ENCODE data around the gene MDM2. TPM values are rescaled to one million over a fixed set of nuclear protein-coding genes. Genes with fewer than 3 reads are reported as not detected.
"Not testable (repeated sequence)": the region's sequence is repeated elsewhere in the genome, so short reads cannot be mapped to it uniquely, and the experiment has no call there.

The MDM2 gene
- total RNA-seq, 2 experiments from 2014 or later = 143 to 318 TPM

- peak overlapping the region; percentile 82 for H3K4me2 ChIP-seq (ENCODE audit: low read length)
- intact Hi-C loops (cut with micrococcal nuclease; ENCODE audit: unreplicated experiment) = loop anchor here (2.0 to 5.0 kb wide), 3 partner anchors 79 to 199 kb away; partner anchors contain the start of genes NUP107 and RAP1B
- H4K20me1 ChIP-seq (ENCODE audit: insufficient read depth, low read length) = peaks cover 21% of the 10 kb centered on the region
- peak overlapping the region; percentile 100 for H3K27ac ChIP-seq (ENCODE audit: low read depth, low read length, poor library complexity, severe bottlenecking)
- peaks cover 64% of the 10 kb centered on the region for H3K79me2 ChIP-seq (ENCODE audit: insufficient read depth, low read depth, low read length)
- no peaks in the 10 kb centered on the region; the same call in 1 of the 2 replicates for H3K9me3 ChIP-seq (ENCODE audit: low read length)
- H3K36me3 ChIP-seq (ENCODE audit: insufficient read depth, low read length) = peaks cover 60% of the 10 kb centered on the region
- H3K4me1 ChIP-seq (ENCODE audit: insufficient read depth, low read length, poor library complexity, severe bottlenecking) = peaks cover 73% of the 10 kb centered on the region
- H3K4me3 ChIP-seq (ENCODE audit: low read depth, low read length, poor library complexity, severe bottlenecking) = peak overlapping the region; percentile 99
- H3K9me2 ChIP-seq (ENCODE audit: insufficient read depth, low read length) = no peaks in the 10 kb centered on the region
- POLR2A ChIA-PET = interaction anchor here (0.7 to 3.2 kb wide), 14 partner anchors 7 to 63 kb away, joined by 3 to 48 read pairs (median 4); partner anchors contain the start of gene SLC35E3
- CTCF ChIA-PET (ENCODE audit: unreplicated experiment) = no interaction called here
- BruUV-seq (replicated peaks) = TSS peak; percentile 66
- TF ChIP-seq CTCF (conservative IDR thresholded peaks at IDR 0.05; ENCODE audit: low read length) = 0 out of 2 replicates have a peak, but pooled peaks have one; percentile 22
- TF ChIP-seq EZH2phosphoT487 (IDR thresholded peaks at IDR 0.05; ENCODE audit: borderline replicate concordance, low read depth, low read length) = no peak
- H2AFZ ChIP-seq (ENCODE audit: low read length) = no peak overlapping the region
- DNase-seq (ENCODE audit: low spot score) = peak; percentile 29
Observed at GRCh38 chr12:68809190-68810026, 1.4 kb downstream of the MDM2 start.

- Histone ChIP-seq H3K36me3 (ENCODE audit: insufficient read depth, low read length) (peaks cover 66% of the 10 kb centered on the region), H3K4me3 (ENCODE audit: low read depth, low read length, poor library complexity, severe bottlenecking) (peak overlapping the region; percentile 99), H3K4me2 (ENCODE audit: low read length) (peak overlapping the region; percentile 82), H4K20me1 (ENCODE audit: insufficient read depth, low read length) (peaks cover 26% of the 10 kb centered on the region), H3K27ac (ENCODE audit: low read depth, low read length, poor library complexity, severe bottlenecking) (peak overlapping the region; percentile 100), H3K4me1 (ENCODE audit: insufficient read depth, low read length, poor library complexity, severe bottlenecking) (peaks cover 73% of the 10 kb centered on the region), H3K79me2 (ENCODE audit: insufficient read depth, low read depth, low read length) (peaks cover 70% of the 10 kb centered on the region)
- intact Hi-C loops (cut with micrococcal nuclease; ENCODE audit: unreplicated experiment); DNase-seq (ENCODE audit: low spot score); CTCF ChIA-PET (ENCODE audit: unreplicated experiment); H3K9me3 ChIP-seq (ENCODE audit: low read length); H3K9me2 ChIP-seq (ENCODE audit: insufficient read depth, low read length); POLR2A ChIA-PET; H2AFZ ChIP-seq (ENCODE audit: low read length); BruUV-seq (replicated peaks): not testable (repeated sequence)
Observed at GRCh38 chr12:68810027-68810389, 2.0 kb downstream of the MDM2 start.

- BruUV-seq (replicated peaks) = TSS peak; percentile 9
- peaks cover 82% of the 10 kb centered on the region for H3K36me3 ChIP-seq (ENCODE audit: insufficient read depth, low read length)
- H4K20me1 ChIP-seq (ENCODE audit: insufficient read depth, low read length) = peaks cover 30% of the 10 kb centered on the region
- H3K9me2 ChIP-seq (ENCODE audit: insufficient read depth, low read length); H2AFZ ChIP-seq (ENCODE audit: low read length); intact Hi-C loops (cut with micrococcal nuclease; ENCODE audit: unreplicated experiment); DNase-seq (ENCODE audit: low spot score); H3K9me3 ChIP-seq (ENCODE audit: low read length): not testable (repeated sequence)
- POLR2A ChIA-PET = interaction anchor here (1.0 to 1.6 kb wide), 5 partner anchors 10 to 38 kb away, joined by 4 to 6 read pairs (median 5); no protein-coding TSS in a partner anchor
- H3K79me2 ChIP-seq (ENCODE audit: insufficient read depth, low read depth, low read length) = peaks cover 86% of the 10 kb centered on the region
- H3K4me3 ChIP-seq (ENCODE audit: low read depth, low read length, poor library complexity, severe bottlenecking) = peak overlapping the region; percentile 99
- H3K4me1 ChIP-seq (ENCODE audit: insufficient read depth, low read length, poor library complexity, severe bottlenecking) = peaks cover 65% of the 10 kb centered on the region
- peak overlapping the region; percentile 82 for H3K4me2 ChIP-seq (ENCODE audit: low read length)
- H3K27ac ChIP-seq (ENCODE audit: low read depth, low read length, poor library complexity, severe bottlenecking) = peak overlapping the region; percentile 100
- CTCF ChIA-PET (ENCODE audit: unreplicated experiment) = interaction anchor here (0.5 kb wide), 1 partner anchor 107 kb away, joined by 3 read pairs; no protein-coding TSS in a partner anchor
Observed at GRCh38 chr12:68811573-68811972, 3.6 kb downstream of the MDM2 start.

Data from OCI-LY7 (cell line).